ENCODE data around the gene CRYBB1.

- TF ChIP-seq POLR2AphosphoS5 (IDR thresholded peaks at IDR 0.05) (no peak), POLR2A (IDR thresholded peaks at IDR 0.05) (no peak), CTCF (IDR thresholded peaks at IDR 0.05) (no peak), EP300 (IDR thresholded peaks at IDR 0.05) (no peak)
These were observed 33.8 kb downstream of the CRYBB1 start for GRCh38 chr22:26584010-26584409.
